Fibroblast of mammary gland (primary cell): ENCODE measurements around the gene ETF1.
A peak's percentile ranks its signal among the peaks of the same experiment; 100 is the strongest.
"Not testable (repeated sequence)": the region's sequence is repeated elsewhere in the genome, so short reads cannot be mapped to it uniquely, and the experiment has no call there.

Experiments
- DNase-seq: peaks from one replicate; pipeline ENCODE4 v3.0.0-alpha.2; 2010; ENCODE audit warnings: low read depth
- H3K4me3 ChIP-seq: 2 replicates; pipeline ENCODE4 v1.5.1; 2011; ENCODE audit warnings: low read depth, mild to moderate bottlenecking, low read length, moderate library complexity; ENCODE audit not compliant: control insufficient read depth
- TF ChIP-seq, protein P1 (sequence below): conservative IDR thresholded peaks from 2 replicates; pipeline ENCODE4 v1.5.1; 2011; ENCODE audit warnings: low read depth, low read length, inconsistent platforms; ENCODE audit not compliant: control insufficient read depth, insufficient read depth

ETF1 gene

DNA sequence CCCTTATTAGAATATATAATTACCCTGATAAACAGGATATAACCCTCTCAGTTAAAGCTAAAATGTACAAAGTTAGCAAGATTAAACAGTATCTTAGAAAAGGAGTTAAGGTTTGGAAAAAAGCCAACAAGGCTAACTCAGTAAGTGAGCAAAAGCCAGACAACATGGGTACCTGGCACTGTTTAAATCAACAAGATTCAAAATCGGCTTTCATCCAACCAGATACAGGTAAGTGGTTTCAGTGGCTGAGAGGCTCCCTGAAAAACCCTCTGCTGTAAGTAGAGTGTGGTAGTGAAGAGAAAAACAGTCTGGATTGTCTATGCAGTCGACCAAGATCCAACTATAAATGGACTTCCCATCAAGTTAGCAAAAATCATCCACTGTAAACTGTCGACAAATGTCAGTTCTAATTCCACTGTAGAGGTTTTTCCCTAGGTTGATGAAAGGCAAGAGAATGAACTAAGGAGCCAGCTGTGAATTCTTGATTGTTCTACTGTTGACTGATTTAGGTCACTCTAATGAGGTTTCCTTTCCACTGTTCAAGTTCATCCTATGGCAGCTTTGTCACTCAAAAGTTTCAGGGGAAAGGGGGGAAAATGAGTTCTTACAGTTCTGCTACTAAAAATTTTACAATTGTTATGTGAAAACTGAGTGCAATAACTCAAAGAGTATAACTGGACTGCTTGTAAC is 27.3 kb downstream of the ETF1 start:
- DNase-seq = no peak
- TF ChIP-seq, protein P1, sequence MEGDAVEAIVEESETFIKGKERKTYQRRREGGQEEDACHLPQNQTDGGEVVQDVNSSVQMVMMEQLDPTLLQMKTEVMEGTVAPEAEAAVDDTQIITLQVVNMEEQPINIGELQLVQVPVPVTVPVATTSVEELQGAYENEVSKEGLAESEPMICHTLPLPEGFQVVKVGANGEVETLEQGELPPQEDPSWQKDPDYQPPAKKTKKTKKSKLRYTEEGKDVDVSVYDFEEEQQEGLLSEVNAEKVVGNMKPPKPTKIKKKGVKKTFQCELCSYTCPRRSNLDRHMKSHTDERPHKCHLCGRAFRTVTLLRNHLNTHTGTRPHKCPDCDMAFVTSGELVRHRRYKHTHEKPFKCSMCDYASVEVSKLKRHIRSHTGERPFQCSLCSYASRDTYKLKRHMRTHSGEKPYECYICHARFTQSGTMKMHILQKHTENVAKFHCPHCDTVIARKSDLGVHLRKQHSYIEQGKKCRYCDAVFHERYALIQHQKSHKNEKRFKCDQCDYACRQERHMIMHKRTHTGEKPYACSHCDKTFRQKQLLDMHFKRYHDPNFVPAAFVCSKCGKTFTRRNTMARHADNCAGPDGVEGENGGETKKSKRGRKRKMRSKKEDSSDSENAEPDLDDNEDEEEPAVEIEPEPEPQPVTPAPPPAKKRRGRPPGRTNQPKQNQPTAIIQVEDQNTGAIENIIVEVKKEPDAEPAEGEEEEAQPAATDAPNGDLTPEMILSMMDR = no peak
- no peak overlapping the region for H3K4me3 ChIP-seq

DNA sequence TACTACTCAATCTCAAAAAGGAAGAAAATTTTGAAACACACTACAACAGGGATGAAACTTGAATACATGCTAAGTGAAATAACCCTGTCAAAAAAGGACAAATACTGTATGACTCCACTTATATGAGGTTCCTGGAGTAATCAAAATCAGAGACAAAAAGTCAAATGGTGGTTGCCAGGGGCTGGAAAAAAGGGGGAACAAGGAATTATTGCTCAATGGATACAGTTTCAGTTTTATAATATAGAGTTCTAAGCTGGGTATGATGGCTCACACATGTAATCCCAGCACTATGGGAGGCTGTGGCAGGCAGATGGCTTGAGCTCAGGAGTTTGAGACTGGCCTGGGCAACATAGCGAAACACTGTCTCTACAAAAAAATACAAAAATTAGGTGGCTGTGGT is 29.0 kb downstream of the ETF1 start:
- TF ChIP-seq, protein P1 = no peak
- no peak overlapping the region for H3K4me3 ChIP-seq
- DNase-seq = no peak

DNA sequence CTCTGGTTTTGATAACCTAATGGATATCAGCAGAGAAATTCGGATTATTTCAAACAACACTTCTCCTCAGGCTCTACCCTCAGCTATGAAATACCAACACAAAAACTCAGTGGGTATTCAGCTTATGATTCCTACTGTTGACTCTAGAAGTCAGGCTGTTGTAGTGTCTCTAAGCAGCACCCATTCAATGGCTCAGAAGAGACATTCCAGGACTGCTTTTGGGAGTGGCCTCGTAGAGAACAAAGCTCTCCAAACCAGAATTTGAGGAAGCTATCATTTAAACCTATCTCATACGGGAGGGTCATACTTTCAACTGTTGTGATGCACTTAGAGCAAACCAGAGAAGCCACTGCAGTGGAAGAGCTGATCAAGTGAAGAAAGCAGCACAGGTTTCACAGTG is 34.1 kb downstream of the ETF1 start:
- no peak for DNase-seq
- TF ChIP-seq, protein P1 = no peak
- H3K4me3 ChIP-seq = no peak overlapping the region

DNA sequence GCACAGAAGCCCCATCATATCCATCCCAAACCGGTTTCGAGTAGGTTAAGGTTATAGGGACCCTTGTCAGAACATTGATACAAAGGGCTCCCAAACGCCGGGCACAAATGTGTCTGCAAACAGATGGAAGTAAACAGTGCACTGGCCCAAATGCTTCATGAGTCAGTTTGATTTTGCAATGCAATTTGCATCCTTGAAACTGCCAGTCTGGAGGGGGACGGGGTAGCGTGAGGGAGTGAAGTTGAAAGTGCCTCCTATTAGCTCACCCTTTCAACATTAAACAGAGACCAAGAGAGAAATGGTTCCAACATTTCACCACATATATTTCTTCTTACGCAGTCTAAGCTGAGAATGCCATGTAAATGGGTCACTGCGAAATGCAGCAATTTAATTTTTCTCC is 35.6 kb downstream of the ETF1 start:
- DNase-seq = peak; percentile 73
- H3K4me3 ChIP-seq = not testable (repeated sequence)

DNA sequence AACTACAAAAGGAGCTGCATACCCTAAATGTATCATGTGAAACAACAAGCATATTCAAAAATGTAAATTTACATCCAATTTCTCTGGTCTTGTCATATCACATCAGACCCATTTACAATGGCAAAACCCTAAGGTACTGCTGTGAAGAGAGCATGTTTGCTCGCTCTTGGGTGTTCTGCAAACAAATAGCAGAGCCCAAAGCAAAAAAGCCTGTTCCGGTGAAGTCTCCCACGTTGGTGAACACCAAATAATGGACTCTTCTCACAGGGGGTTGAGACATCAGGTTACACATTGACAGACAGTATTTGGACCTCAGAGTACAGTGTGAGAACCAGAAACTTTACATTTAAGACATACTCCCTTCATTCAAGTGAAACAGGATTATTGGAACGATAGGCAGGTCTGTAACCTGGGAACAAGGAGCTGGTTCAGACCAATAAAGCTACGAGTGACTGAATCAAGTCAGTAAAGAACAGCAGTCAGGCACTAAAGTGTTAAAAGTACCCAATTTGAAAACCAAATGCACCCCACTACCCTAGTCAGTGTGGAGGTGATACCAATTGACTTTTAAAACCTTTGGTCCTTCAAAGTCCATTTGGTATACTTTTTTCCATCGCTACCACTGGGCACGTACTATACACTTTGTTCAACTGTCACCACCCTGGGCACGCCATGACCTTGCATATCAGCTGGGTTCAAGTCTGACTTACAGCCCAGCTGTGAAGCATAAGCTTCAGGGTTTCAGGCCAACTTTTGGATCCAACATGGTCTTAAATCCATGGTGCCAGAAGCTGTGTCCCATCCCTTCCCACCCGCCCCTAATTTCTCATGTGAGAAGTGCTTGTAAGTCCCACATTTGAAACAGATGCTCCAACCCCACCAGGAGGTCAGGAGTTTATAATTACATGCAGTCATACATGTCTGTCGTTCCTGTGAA is 36.4 kb downstream of the ETF1 start:
- TF ChIP-seq, protein P1 = no peak

DNA sequence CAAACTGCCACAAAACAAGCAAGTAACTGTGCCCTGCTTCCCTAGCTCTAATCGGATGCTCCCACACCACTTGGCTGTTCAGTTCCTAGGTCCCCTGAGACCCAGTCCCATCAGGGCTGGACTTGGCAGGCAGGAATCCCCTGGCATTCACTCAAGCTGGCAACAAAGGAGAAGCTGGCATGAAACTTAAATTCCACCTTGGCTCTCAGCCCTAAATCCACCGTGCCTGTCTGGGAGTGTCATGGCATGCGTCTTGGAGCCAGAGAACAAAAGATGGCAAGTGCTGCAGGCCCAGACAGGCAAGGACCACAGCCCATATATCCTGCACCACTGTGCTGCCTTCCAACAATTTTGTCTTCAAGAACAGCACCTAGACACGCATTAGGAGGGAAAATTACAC is 38.2 kb downstream of the ETF1 start:
- H3K4me3 ChIP-seq = no peak overlapping the region

More for the DNA sequence above, 36.4 kb downstream of the ETF1 start:
- no peak overlapping the region for H3K4me3 ChIP-seq
- DNase-seq = no peak

More for the DNA sequence above, 38.2 kb downstream of the ETF1 start:
- DNase-seq = no peak
- TF ChIP-seq, protein P1 = no peak
